HG03457 (cell line): Measurements from ENCODE around the gene EIF4A3.

Experiments used
- ATAC-seq: cut with Tn5 transposase; IDR thresholded peaks from one replicate; pipeline ENCODE4 v1.9.1; 2021; ENCODE audit warnings: moderate number of reproducible peaks; ENCODE audit not compliant: unreplicated experiment

Gene EIF4A3

GRCh38 chr17:80147035-80147822 lies at the start of gene EIF4A3:
Gene EIF4A3 (minus strand): TSS chr17:80147128. CDS start chr17:80146961, 167 bp downstream.
- peak; percentile 65 for ATAC-seq

- no peak for ATAC-seq
Observed at GRCh38 chr17:80196652-80197051, 49.7 kb upstream of the EIF4A3 start.

GRCh38 chr17:80195671-80196529 lies 49.0 kb upstream of the EIF4A3 start:
- no peak for ATAC-seq

- ATAC-seq: no peak
Observed at GRCh38 chr17:80195141-80195540, 48.2 kb upstream of the EIF4A3 start.

- no peak for ATAC-seq
Observed at GRCh38 chr17:80191865-80192661, 45.1 kb upstream of the EIF4A3 start.

- no peak for ATAC-seq
Observed at GRCh38 chr17:80191192-80191591, 44.3 kb upstream of the EIF4A3 start.

- no peak for ATAC-seq
Observed at GRCh38 chr17:80190716-80191115, 43.8 kb upstream of the EIF4A3 start.

- no peak for ATAC-seq
Observed at GRCh38 chr17:80189611-80190010, 42.7 kb upstream of the EIF4A3 start.

GRCh38 chr17:80187515-80187941 lies 40.6 kb upstream of the EIF4A3 start:
- ATAC-seq: no peak

- ATAC-seq: no peak
Observed at GRCh38 chr17:80187090-80187489, 40.2 kb upstream of the EIF4A3 start.

GRCh38 chr17:80185968-80186367 lies 39.0 kb upstream of the EIF4A3 start:
- ATAC-seq: no peak

GRCh38 chr17:80184423-80184714 lies 37.4 kb upstream of the EIF4A3 start:
- no peak for ATAC-seq

GRCh38 chr17:80183581-80184422 lies 36.9 kb upstream of the EIF4A3 start:
- ATAC-seq: no peak

- no peak for ATAC-seq
Observed at GRCh38 chr17:80182845-80183223, 35.9 kb upstream of the EIF4A3 start.

GRCh38 chr17:80182118-80182844 lies 35.4 kb upstream of the EIF4A3 start:
- ATAC-seq: no peak

GRCh38 chr17:80181431-80181830 lies 34.5 kb upstream of the EIF4A3 start:
- no peak for ATAC-seq

GRCh38 chr17:80180192-80180591 lies 33.3 kb upstream of the EIF4A3 start:
- no peak for ATAC-seq

- no peak for ATAC-seq
Observed at GRCh38 chr17:80177986-80178595, 31.2 kb upstream of the EIF4A3 start.

- ATAC-seq: no peak
Observed at GRCh38 chr17:80176757-80177156, 29.8 kb upstream of the EIF4A3 start.
